Measurements from ENCODE around the gene IPMK. TPM values are rescaled to one million over a fixed set of nuclear protein-coding genes. Genes with fewer than 3 reads are reported as not detected.

IPMK gene
- total RNA-seq, 1 experiment from 2014 or later = 7.2 TPM

GRCh38 chr10:58174831-58175230 lies 92.9 kb downstream of the IPMK start:
- Histone ChIP-seq H4K91ac (ENCODE audit: insufficient read length, low read depth, low read length) (no peak overlapping the region), H3K23me2 (ENCODE audit: insufficient read length, low read depth, low read length, poor library complexity, severe bottlenecking) (no peaks in the 10 kb centered on the region), H3K9me3 (ENCODE audit: control insufficient read depth, low read depth, low read length) (no peaks in the 10 kb centered on the region), H4K20me1 (ENCODE audit: control insufficient read depth, insufficient read depth, insufficient read length) (no peaks in the 10 kb centered on the region), H3K56ac (ENCODE audit: insufficient read length, low read depth, low read length) (no peak overlapping the region), H3T11ph (ENCODE audit: low read length) (no peak overlapping the region), H3K9ac (ENCODE audit: extremely low read depth, insufficient read length, low read length) (no peak overlapping the region), H3K27me3 (ENCODE audit: insufficient read depth, low read length) (no peaks in the 10 kb centered on the region), H2BK12ac (ENCODE audit: insufficient read length, low read depth, low read length) (no peak overlapping the region), H3K4me2 (ENCODE audit: insufficient read depth, insufficient read length, low read length) (no peak overlapping the region), H4K5ac (ENCODE audit: insufficient read length, low read depth, low read length) (no peak overlapping the region), H3K4ac (ENCODE audit: low read depth, low read length) (no peak overlapping the region), H3K23ac (ENCODE audit: insufficient read length, low read depth, low read length) (no peak overlapping the region), H2AK5ac (ENCODE audit: insufficient read length, low read length) (no peak overlapping the region), H3K79me1 (ENCODE audit: insufficient read depth, low read depth, low read length, poor library complexity, severe bottlenecking) (no peaks in the 10 kb centered on the region), H4K8ac (replicated peaks; ENCODE audit: insufficient read length, low read depth, low read length) (no peak overlapping the region), H3K27ac (ENCODE audit: insufficient read length, low read depth, low read length) (no peak overlapping the region), H3K4me1 (ENCODE audit: insufficient read depth, low read length) (no peaks in the 10 kb centered on the region), H3K79me2 (ENCODE audit: insufficient read depth, low read length) (no peaks in the 10 kb centered on the region), H3K18ac (ENCODE audit: insufficient read length, low read depth, low read length) (no peak overlapping the region), H3K14ac (ENCODE audit: insufficient read depth, low read length) (no peak overlapping the region), H2BK20ac (ENCODE audit: low read depth, low read length, poor library complexity, severe bottlenecking) (no peak overlapping the region), H2BK15ac (ENCODE audit: low read depth, low read length) (no peak overlapping the region), H2BK5ac (ENCODE audit: insufficient read length, low read length) (no peak overlapping the region), H2BK120ac (ENCODE audit: low read depth, low read length, poor library complexity, severe bottlenecking) (no peak overlapping the region), H2AFZ (ENCODE audit: low read length) (no peak overlapping the region)
- Mint-ChIP-seq H3K27ac (no peak overlapping the region), H3K27me3 (ENCODE audit: low read depth) (no peaks in the 10 kb centered on the region), H3K9me3 (no peaks in the 10 kb centered on the region), H3K4me1 (peaks cover 3 to 4% of the 10 kb centered on the region in 2 experiments; a peak in 1 of 4 replicates), H3K36me3 (ENCODE audit: insufficient read depth in 1 of 3, low read depth in 3 of 3) (no peaks in the 10 kb centered on the region), H3K4me3 (no peak overlapping the region)
- no peak for DNase-seq
- TF ChIP-seq CTCF (conservative IDR thresholded peaks at IDR 0.05) = no peak
- WGBS (ENCODE audit: extremely low coverage, insufficient read length, low lambda C conversion rate) = no CpG with 5 or more reads among the region's 5 CpGs
